OCI-LY7 (cell line): ENCODE results near the gene BRD8.

Experiments
- CTCF ChIP-seq: fragments of 200-600 bp; sonication (generic); conservative IDR thresholded peaks from 2 replicates; pipeline ENCODE4 v1.5.1; 2014; ENCODE audit warnings: mild to moderate bottlenecking, antibody characterized with exemption, low read length, moderate library complexity, mixed read lengths
- EZH2phosphoT487 ChIP-seq: fragments of 200-600 bp; sonication (generic); IDR thresholded peaks from 2 replicates; pipeline ENCODE4 v1.6.1; 2018; ENCODE audit warnings: low read depth, borderline replicate concordance, mild to moderate bottlenecking, mixed run types, antibody characterized with exemption, low read length, moderate library complexity, mixed read lengths

DNA sequence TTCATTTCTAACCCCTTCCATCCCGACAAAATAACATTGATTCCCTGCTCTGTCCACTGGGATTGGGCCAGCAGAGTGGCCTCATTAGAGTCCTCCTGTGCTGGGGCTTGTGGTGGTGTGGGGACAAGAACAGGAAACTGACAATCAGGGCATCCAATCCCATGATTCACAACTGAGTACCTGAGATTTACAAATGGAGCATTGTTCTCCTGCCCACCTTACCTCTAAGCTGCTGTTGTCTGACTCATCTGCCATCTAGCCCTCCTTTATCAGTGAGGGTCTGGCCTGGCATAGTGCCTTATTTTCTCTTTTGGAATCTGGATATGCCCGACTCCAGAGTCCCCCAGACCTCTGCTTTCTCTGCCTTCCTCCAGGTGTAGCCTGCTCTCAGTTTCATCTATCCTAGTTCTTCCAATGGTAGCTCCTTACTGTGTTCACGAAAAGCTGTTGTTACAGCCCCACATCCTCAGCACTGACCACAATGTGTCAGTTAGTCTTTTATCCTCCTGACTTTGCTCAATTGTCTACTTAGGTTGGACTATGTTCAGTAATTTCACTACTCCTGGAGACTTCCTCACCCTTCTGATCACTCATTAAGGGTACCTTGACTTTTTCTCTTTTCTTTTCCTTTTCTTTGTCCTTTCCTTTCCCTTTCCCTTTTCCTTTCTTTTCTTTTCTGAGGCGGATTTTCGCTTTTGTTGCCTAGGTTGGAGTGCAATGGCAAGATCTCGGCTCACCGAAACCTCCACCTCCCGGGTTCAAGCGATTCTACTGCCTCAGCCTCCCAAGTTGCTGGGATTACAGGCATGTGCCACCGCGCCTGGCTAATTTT lies 81.2 kb downstream of the BRD8 start:
- TF ChIP-seq CTCF (no peak), EZH2phosphoT487 (no peak)
